Measurements from ENCODE around the gene SP2.

The SP2 gene

DNA sequence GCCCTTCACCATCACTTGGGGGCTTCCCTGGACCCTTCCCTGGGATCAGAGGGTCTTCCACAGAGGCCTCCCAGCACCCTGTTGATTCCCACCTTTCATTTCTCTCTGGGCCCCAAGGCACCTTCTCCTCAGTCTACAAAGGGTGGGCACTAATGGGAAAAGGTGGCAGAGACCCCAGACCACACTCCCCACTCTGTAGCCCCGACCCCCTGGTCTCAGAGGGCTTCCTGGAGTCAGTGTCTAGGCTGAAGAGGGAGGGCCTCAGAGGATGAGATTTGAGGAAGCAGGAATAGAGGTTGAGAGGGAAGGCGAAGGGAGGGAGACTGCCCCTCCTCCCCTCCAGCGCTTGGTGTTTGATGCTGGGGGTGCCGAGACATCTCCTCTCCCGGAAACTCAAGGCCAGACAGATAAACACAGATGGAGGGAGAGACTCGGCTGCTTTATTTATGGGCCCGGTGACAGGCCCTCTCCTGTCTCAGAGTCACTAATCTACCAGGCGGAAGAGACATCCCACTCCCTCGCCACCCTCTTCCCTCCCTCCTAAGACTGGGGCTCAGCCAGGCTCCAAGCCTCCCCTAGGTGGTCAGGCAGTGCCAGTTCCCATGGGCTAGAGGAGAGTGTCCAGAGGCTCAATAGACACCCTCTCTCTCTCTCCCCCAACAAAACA lies 18.5 kb upstream of the SP2 start:
- Histone ChIP-seq H3K9me3 (ENCODE audit: control insufficient read depth, insufficient read depth, low read length) (no peaks in the 10 kb centered on the region), H3K9ac (ENCODE audit: low read depth, low read length) (no peak overlapping the region), H3K36me3 (ENCODE audit: insufficient read depth, low read length) (no peaks in the 10 kb centered on the region), H3K4me1 (ENCODE audit: insufficient read depth, low read length) (peaks cover 39% of the 10 kb centered on the region)

DNA sequence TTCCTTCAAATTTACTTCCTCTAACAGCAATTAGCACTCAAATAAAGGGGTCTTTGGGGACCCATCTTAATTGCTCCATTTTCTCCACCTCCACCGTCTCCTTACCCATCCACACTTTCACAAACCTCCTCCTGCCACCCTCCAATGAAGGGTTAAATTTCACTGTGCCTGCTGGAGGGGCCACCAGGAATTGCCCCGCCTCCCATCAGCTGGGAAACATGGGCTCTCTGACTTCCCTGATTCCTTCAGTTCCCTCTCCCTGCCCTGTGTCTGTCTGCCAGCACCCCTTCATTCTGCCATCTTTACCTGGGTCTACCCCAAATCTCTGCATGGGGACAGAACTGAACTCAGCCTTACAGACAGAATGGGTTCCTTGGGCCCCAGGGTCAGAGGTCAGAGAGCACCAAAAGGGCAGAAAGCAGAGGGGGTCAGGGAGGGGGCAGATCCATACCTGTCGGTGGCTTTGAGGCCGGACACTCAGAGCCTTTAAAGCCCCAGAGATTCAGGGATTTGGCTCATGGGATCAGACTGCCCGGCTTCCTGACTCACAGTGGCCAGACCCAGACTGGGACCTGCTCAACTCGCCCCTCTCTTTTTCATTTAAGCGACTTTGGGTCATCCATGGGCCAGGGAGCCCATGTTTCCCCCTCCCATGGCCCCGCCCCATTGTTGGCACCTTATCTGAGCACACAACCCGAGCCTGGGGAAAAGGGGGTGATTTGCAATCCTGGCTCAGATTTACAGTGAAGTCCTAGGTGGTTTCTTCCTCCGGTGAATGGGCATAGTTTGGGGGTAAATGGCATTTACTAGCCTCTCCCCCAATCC lies 17.6 kb upstream of the SP2 start:
- Histone ChIP-seq H3K9ac (ENCODE audit: low read depth, low read length) (no peak overlapping the region), H3K4me1 (ENCODE audit: insufficient read depth, low read length) (peaks cover 35% of the 10 kb centered on the region), H3K36me3 (ENCODE audit: insufficient read depth, low read length) (no peaks in the 10 kb centered on the region), H3K9me3 (ENCODE audit: control insufficient read depth, insufficient read depth, low read length) (no peaks in the 10 kb centered on the region)

DNA sequence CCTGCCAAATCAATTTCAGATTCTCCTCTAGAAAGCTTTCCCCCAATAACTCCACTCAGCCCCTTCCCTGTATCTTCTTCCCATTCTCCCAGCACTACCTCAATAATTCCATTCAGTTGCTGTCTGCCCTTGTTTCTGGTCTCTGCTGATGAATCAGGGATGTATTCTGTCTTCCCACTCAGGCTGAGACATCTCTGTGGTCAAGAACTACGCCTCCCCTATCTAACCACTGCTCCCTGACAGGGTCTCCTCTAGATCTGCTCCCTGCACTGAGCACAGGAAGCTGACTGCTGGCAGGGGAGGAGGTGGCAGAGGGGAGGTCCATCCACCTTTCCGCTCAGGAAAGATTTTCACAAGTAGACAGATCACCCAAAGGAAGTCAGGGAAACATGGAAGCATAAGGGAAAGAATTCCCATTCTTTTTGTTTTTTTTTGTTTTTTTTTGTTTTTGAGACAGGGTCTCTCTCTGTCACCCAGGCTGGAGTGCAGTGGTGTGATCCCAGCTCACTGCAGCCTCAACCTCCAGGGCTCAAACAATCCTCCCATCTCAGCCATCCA lies 16.9 kb upstream of the SP2 start:
- Histone ChIP-seq H3K9ac (ENCODE audit: low read depth, low read length) (no peak overlapping the region; the same call in 1 of the 2 replicates), H3K4me1 (ENCODE audit: insufficient read depth, low read length) (peaks cover 33% of the 10 kb centered on the region)

DNA sequence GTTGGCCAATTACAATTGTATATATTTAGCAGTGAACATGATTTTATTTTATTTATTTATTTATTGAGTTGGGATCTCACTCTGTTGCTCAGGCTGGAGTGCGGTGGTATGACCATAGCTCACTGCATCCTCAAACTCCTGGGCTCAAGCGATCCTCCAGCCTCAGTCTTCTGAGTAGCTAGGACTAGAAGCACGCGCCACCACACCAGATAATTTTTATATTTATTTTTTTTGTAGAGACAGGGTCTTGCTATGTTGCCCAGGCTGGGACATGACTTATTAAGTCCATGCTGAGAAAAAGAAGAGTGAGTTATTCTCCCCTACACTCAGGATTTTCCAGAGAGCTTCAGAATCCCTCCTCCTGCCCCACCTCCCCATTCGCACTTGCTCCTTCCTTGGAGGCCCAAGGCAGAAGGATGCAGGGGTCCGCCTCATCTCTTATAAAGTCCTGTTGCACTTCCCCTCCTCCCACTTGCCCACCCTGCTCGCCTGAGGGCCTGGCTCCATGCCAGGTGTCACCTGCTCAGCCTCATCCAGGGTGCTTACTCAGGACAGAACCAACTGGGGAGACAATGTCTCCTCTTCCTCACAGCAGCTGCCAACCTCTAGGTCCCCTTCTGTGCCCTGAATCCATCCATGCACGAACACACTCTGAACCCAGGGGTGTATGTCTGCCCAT lies 16.1 kb upstream of the SP2 start:
- H3K4me1 ChIP-seq (ENCODE audit: insufficient read depth, low read length): peaks cover 40% of the 10 kb centered on the region
- H3K36me3 ChIP-seq (ENCODE audit: insufficient read depth, low read length): no peaks in the 10 kb centered on the region
- no peaks in the 10 kb centered on the region for H3K9me3 ChIP-seq (ENCODE audit: control insufficient read depth, insufficient read depth, low read length)
- no peak overlapping the region for H3K9ac ChIP-seq (ENCODE audit: low read depth, low read length)

More for the DNA sequence above, 16.9 kb upstream of the SP2 start:
- H3K36me3 ChIP-seq (ENCODE audit: insufficient read depth, low read length): no peaks in the 10 kb centered on the region
- no peaks in the 10 kb centered on the region for H3K9me3 ChIP-seq (ENCODE audit: control insufficient read depth, insufficient read depth, low read length)

DNA sequence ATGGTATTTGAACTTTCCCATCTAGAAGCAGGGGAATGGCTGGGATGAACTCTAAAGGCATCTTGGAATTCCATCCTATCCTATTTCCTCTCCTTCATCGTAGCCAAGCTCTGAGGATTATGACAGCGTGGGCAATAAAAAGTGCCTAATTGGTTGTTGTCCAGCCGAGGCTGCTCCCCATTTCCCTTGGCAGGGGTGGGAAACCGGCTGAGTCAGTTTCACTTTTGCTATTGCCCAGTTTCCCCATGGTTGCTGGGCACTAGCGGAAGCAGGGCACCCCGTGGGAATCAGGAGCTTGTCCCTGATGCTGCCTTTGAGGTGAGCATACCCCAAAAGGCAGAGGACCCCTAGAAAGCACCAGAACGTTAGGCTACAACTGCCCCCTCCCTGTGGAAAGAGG lies 13.8 kb upstream of the SP2 start:
- H3K9me3 ChIP-seq (ENCODE audit: control insufficient read depth, insufficient read depth, low read length): no peaks in the 10 kb centered on the region
- H3K36me3 ChIP-seq (ENCODE audit: insufficient read depth, low read length): no peaks in the 10 kb centered on the region

DNA sequence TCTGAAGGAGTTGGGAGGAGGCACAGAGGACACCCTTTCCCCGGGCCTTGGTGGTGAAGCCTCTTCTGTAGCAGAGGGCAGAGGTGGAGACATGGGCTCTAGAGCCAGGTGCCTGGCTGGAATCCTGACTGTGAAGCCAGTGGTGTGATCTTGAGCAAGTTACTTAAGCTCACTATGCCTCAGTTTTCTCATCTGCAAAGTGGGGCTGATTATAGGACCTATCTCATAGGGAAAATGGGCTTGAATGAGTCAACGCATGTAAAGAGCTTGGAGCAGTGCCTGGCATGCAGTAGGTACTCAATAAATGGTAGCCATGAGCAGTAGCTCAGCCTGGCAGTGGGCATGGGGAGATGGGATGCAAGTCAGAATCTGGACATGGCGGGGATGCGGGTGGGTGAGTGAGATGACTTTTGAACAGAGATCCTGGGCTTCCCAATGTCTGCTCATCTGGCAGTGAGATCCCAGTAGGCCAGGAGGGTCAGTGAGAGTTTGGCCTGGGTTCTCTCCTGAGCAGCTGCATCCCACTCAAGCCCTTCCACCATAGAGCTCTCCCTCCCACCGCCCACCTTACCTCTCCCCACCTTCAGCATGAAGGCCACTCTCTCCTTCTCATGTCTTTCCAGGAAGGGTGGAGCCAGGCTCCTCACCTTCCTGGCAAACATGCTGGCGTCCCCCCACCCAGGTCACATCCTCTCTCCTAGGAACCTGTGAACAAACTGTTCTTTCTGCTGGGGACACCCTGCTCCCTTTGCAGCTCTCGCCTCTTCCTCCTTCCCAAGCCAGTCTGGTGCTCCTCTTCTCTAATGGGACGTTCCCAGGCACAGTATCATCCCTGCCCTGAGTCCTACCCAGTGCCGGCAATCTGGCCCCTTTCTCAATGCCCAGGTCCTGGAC lies 13.1 kb upstream of the SP2 start:
- H3K9me3 ChIP-seq (ENCODE audit: control insufficient read depth, insufficient read depth, low read length): no peaks in the 10 kb centered on the region
- no peak overlapping the region for H3K9ac ChIP-seq (ENCODE audit: low read depth, low read length)
- H3K4me1 ChIP-seq (ENCODE audit: insufficient read depth, low read length): peaks cover 34% of the 10 kb centered on the region
- no peaks in the 10 kb centered on the region for H3K36me3 ChIP-seq (ENCODE audit: insufficient read depth, low read length)

More for the DNA sequence above, 13.8 kb upstream of the SP2 start:
- peaks cover 41% of the 10 kb centered on the region for H3K4me1 ChIP-seq (ENCODE audit: insufficient read depth, low read length)
- H3K9ac ChIP-seq (ENCODE audit: low read depth, low read length): no peak overlapping the region

- Histone ChIP-seq H3K4me1 (ENCODE audit: insufficient read depth, low read length) (peaks cover 35% of the 10 kb centered on the region), H3K9me3 (ENCODE audit: control insufficient read depth, insufficient read depth, low read length) (no peaks in the 10 kb centered on the region), H3K36me3 (ENCODE audit: insufficient read depth, low read length) (no peaks in the 10 kb centered on the region), H3K9ac (ENCODE audit: low read depth, low read length) (no peak overlapping the region)
Observed at GRCh38 chr17:47883589-47884426, 12.2 kb upstream of the SP2 start.

- peaks cover 31% of the 10 kb centered on the region for H3K4me1 ChIP-seq (ENCODE audit: insufficient read depth, low read length)
- no peaks in the 10 kb centered on the region for H3K36me3 ChIP-seq (ENCODE audit: insufficient read depth, low read length)
- no peaks in the 10 kb centered on the region for H3K9me3 ChIP-seq (ENCODE audit: control insufficient read depth, insufficient read depth, low read length)
- no peak overlapping the region for H3K9ac ChIP-seq (ENCODE audit: low read depth, low read length)
Observed at GRCh38 chr17:47884427-47884740, 11.7 kb upstream of the SP2 start.

GRCh38 chr17:47884905-47885730 lies 10.9 kb upstream of the SP2 start:
- Histone ChIP-seq H3K9me3 (ENCODE audit: control insufficient read depth, insufficient read depth, low read length) (no peaks in the 10 kb centered on the region), H3K36me3 (ENCODE audit: insufficient read depth, low read length) (no peaks in the 10 kb centered on the region), H3K9ac (ENCODE audit: low read depth, low read length) (no peak overlapping the region), H3K4me1 (ENCODE audit: insufficient read depth, low read length) (peaks cover 31% of the 10 kb centered on the region)

- H3K4me1 ChIP-seq (ENCODE audit: insufficient read depth, low read length): peaks cover 31% of the 10 kb centered on the region
- H3K9me3 ChIP-seq (ENCODE audit: control insufficient read depth, insufficient read depth, low read length): no peaks in the 10 kb centered on the region
- no peaks in the 10 kb centered on the region for H3K36me3 ChIP-seq (ENCODE audit: insufficient read depth, low read length)
- no peak overlapping the region for H3K9ac ChIP-seq (ENCODE audit: low read depth, low read length)
Observed at GRCh38 chr17:47888293-47888692, 7.7 kb upstream of the SP2 start.

- peaks cover 28% of the 10 kb centered on the region for H3K4me1 ChIP-seq (ENCODE audit: insufficient read depth, low read length)
- H3K9me3 ChIP-seq (ENCODE audit: control insufficient read depth, insufficient read depth, low read length): no peaks in the 10 kb centered on the region
- no peaks in the 10 kb centered on the region for H3K36me3 ChIP-seq (ENCODE audit: insufficient read depth, low read length)
- H3K9ac ChIP-seq (ENCODE audit: low read depth, low read length): no peak overlapping the region
Observed at GRCh38 chr17:47889734-47890529, 6.1 kb upstream of the SP2 start.

DNA sequence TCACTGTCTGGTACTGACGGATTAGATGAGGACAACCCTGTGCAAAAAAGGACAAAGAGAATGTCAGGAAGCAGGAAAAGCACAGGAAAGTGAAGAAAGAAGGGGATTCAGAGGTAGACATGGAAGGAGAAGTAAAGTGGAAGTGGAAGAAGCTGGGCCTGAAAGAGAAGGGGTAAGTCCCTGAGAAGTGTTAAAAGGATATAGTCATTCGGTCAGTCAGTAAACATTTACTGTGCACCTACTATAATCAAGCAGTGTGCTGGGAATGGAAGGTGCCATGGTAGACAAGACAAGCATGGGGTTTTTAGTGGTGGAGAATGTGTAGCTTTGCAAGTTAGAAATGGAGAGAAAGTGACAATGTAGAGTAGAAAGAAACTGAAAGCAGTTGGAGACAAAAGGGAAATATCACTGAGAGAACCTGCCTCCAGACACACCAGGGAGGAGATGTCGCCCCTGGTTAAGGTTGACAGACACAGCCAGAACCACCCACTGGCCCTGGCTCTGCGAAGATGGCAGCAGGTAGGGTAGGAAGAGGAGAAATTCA lies 4.4 kb upstream of the SP2 start:
- no peak overlapping the region for H3K9ac ChIP-seq (ENCODE audit: low read depth, low read length)
- peaks cover 17% of the 10 kb centered on the region for H3K4me1 ChIP-seq (ENCODE audit: insufficient read depth, low read length)
- no peaks in the 10 kb centered on the region for H3K9me3 ChIP-seq (ENCODE audit: control insufficient read depth, insufficient read depth, low read length)
- H3K36me3 ChIP-seq (ENCODE audit: insufficient read depth, low read length): no peaks in the 10 kb centered on the region

Data from ES-I3 (cell line).